Subcutaneous adipose tissue (tissue), 4 donors: ENCODE results near the gene POU2AF2. TPM values are rescaled to one million over a fixed set of nuclear protein-coding genes. Genes with fewer than 3 reads are reported as not detected.

Source experiments
- total RNA-seq, 4 donors: library from RNA; depleted of rRNA; stranded (reverse); fragments of >200 nt; gene quantifications; one replicate each; pipeline ENCODE4 v1.1.0, GENCODE V29; 2016

Gene POU2AF2
- total RNA-seq, 4 donors from 2014 or later = 0.94 TPM; not detected in 3

Other genes starting within 250 kb of the POU2AF2 start
- 1 to 10 TPM in 3 of 4 donors, under 1 TPM in 1; 0.68 to 4.0 (median 1.9) TPM for gene POU2AF3, start 52.8 kb downstream of the POU2AF2 start, total RNA-seq
- 1 to 10 TPM in 1 of 4 donors, under 1 TPM in 1, not detected in 2; 0.17 to 2.1 TPM for gene POU2AF1, start 133.6 kb downstream of the POU2AF2 start, total RNA-seq